SJCRH30 (cell line): ENCODE data around the gene ALG13. TPM values are rescaled to one million over a fixed set of nuclear protein-coding genes. Genes with fewer than 3 reads are reported as not detected.
"Not testable (repeated sequence)": the region's sequence is repeated elsewhere in the genome, so short reads cannot be mapped to it uniquely, and the experiment has no call there.

ENCODE experiments used
- DNase-seq, 2 experiments: peaks; one replicate each; pipeline ENCODE4 v3.0.0-alpha.2; 2015 to 2020
- H3K27ac ChIP-seq: fragments of 250-450 bp; sonication (Bioruptor Pico); 2 replicates; pipeline ENCODE4 v1.5.1; 2020; ENCODE audit warnings: mild to moderate bottlenecking, moderate library complexity
- H3K27me3 ChIP-seq: fragments of 250-450 bp; sonication (Bioruptor Pico); 2 replicates; pipeline ENCODE4 v1.5.1; 2020; ENCODE audit warnings: mild to moderate bottlenecking, moderate library complexity
- H3K36me3 ChIP-seq: fragments of 250-450 bp; sonication (Bioruptor Pico); 2 replicates; pipeline ENCODE4 v1.5.1; 2020; ENCODE audit warnings: mild to moderate bottlenecking, moderate library complexity
- H3K4me1 ChIP-seq: fragments of 250-450 bp; sonication (Bioruptor Pico); 2 replicates; pipeline ENCODE4 v1.5.1; 2020; ENCODE audit warnings: mild to moderate bottlenecking, moderate library complexity
- H3K4me3 ChIP-seq: fragments of 250-450 bp; sonication (Bioruptor Pico); 2 replicates; pipeline ENCODE4 v1.5.1; 2020; ENCODE audit warnings: mild to moderate bottlenecking, moderate library complexity
- H3K9me3 ChIP-seq: fragments of 250-450 bp; sonication (Bioruptor Pico); replicated peaks from 2 replicates; pipeline ENCODE4 v1.5.1; 2020; ENCODE audit warnings: mild to moderate bottlenecking, moderate library complexity
- total RNA-seq: library from RNA; depleted of rRNA; stranded (reverse); fragments of >200 nt; shearing (Covaris generic); gene quantifications from 2 replicates; pipeline ENCODE4 v1.2.3, GENCODE V29; 2014

ALG13 gene
- total RNA-seq, 1 experiment from 2014 or later: 114 TPM

DNA sequence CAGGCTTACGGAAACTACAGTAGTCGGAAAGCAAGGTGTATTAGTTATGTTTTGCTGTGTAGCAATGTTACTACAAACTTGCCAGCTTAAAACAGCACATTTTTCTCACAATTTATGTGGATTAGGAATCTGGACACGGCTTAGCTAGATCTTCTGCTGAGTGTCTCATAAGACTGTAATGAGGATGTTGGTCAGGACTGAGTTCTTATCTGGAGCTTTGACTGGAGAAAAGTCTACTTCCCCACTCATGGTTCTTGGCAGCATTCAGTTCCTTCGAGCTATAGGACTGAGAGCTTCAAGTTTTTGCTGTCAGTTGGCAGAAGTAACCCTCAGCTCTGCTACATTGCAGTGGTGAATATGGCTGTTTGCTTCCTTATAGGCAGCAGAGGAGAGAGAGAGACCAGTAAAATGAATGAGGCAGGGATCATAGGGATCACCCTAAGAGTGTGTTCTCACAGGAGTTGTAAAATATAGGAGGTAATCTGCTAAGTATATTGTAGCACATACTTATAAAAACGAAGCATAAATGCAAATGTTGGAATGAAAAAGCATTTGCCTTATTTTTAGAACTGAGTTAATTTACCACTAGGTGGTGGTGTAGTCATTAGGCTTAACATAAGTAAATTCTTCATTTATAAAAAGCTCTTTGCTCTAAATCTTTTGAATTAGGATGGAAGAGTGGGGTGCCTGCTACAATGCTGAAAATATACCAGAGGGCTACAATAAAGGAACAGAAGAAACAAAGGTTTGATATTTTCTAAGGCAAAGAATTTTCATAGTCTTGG lies 38.6 kb downstream of the ALG13 start:
- Histone ChIP-seq H3K4me1 (no peaks in the 10 kb centered on the region), H3K36me3 (peaks cover 32% of the 10 kb centered on the region), H3K27me3 (no peaks in the 10 kb centered on the region), H3K4me3 (no peak overlapping the region), H3K27ac (no peak overlapping the region), H3K9me3 (no peaks in the 10 kb centered on the region)
- peak in 1 of 2 experiments; percentile 18 for DNase-seq

DNA sequence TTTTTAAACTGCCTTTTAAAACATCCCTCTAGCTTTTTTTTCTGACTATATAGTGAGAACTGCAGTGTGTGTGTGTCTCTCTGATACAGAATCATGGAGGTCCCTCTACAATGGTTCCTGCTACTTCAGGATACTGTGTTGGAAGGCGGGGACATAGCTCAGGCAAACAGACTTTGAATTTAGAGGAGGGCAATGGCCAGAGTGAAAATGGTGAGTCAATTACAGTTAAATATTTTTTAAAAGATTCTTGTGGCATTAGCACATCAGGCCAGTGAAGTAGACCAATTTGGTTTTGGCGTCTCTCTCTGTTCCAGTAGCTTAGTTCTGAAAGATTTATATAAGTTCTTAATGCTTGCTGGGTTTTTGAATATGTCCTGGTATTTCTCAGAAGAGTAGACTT lies 47.1 kb downstream of the ALG13 start:
- Histone ChIP-seq H3K27me3 (no peaks in the 10 kb centered on the region), H3K27ac (no peak overlapping the region), H3K36me3 (peaks cover 56% of the 10 kb centered on the region), H3K4me3 (no peak overlapping the region), H3K9me3 (no peaks in the 10 kb centered on the region), H3K4me1 (no peaks in the 10 kb centered on the region)
- DNase-seq: no peak

DNA sequence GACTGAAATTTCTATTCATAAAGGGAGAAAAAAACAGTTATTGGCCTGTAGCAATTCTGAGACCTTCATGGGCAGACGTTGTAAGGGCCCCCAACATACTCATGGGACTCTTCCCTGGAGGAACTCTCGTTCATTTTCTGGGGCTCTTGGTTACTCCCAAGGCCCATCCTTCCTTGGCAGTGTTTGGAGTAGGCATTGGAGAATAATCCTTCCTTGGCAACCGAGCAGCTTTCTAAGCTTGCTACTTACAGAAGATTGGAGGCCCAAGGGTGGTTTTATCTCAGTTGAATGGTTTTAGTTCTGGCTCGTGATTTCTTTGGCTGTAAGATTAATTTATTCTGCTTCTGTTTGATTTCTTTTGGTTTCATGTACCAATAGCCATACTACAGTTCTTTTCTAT lies 50.4 kb downstream of the ALG13 start:
- no peaks in the 10 kb centered on the region for H3K4me1 ChIP-seq
- H3K36me3 ChIP-seq: peaks cover 58% of the 10 kb centered on the region
- H3K27me3 ChIP-seq: no peaks in the 10 kb centered on the region
- H3K27ac ChIP-seq: no peak overlapping the region
- H3K9me3 ChIP-seq: no peaks in the 10 kb centered on the region
- DNase-seq: no peak
- H3K4me3 ChIP-seq: no peak overlapping the region

DNA sequence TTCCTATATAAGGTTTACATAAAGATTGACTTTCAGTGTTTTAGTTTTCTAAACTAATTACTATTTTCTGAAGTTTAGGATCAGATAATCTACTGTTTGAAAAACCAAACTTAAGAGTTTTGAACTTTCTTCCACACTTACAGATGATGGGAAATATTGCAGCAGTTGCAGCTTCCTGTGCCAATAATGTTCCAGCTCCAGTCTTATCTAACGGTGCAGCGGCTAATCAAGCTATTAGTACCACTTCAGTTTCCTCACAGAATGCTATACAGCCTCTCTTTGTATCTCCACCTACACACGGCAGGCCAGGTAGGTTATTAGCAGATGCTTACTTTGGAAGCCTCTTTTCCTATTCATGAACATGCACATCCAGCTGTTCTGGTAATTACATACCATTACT lies 55.6 kb downstream of the ALG13 start:
- Histone ChIP-seq H3K9me3 (no peaks in the 10 kb centered on the region), H3K4me1 (no peaks in the 10 kb centered on the region), H3K4me3 (no peak overlapping the region), H3K27me3 (no peaks in the 10 kb centered on the region), H3K27ac (no peak overlapping the region), H3K36me3 (peaks cover 69% of the 10 kb centered on the region)
- DNase-seq: no peak

DNA sequence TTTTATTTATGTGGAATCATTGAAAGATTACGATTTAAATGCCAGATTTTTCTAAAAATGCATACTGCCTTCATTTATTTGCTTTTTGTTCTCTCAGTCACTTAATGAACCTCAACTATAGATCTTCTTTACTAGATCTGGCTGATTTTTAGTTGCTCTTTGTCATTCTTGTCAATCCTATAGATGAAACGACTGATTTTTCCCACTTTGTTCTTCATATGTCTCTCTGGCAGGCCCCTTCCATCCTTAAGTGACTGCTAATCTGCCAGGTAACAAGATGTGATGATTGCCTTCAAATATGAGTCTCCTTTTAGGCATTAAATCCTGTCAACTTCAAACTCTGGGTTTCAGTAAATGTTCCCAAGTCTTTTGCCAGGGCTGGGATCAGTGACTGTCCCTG lies 61.0 kb downstream of the ALG13 start:
- Histone ChIP-seq H3K4me1 (no peaks in the 10 kb centered on the region), H3K36me3 (peaks cover 65% of the 10 kb centered on the region), H3K27me3 (no peaks in the 10 kb centered on the region), H3K27ac (no peak overlapping the region), H3K9me3 (no peaks in the 10 kb centered on the region), H3K4me3 (no peak overlapping the region)
- DNase-seq: no peak

DNA sequence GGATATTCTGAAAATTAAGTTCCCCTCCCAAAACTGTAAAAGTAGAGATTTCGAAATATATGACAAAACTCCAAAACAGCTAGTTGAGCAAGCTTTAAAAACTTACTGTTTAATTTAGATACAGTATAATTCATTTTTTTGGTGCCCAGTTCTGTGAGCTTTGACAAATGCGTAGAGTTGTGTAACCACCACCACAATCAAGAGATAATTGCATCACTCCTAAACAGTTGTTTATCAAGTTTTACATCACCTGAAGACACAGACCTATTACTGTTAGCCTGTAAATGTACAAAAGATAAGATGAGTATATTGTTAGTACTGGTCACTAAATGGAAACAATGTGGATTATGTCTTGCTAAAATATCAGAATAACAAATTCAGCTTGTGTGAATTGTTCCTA lies 62.3 kb downstream of the ALG13 start:
- DNase-seq: no peak
- no peaks in the 10 kb centered on the region for H3K4me1 ChIP-seq
- H3K36me3 ChIP-seq: peaks cover 65% of the 10 kb centered on the region
- no peak overlapping the region for H3K4me3 ChIP-seq
- no peaks in the 10 kb centered on the region for H3K27me3 ChIP-seq
- no peaks in the 10 kb centered on the region for H3K9me3 ChIP-seq
- H3K27ac ChIP-seq: no peak overlapping the region

DNA sequence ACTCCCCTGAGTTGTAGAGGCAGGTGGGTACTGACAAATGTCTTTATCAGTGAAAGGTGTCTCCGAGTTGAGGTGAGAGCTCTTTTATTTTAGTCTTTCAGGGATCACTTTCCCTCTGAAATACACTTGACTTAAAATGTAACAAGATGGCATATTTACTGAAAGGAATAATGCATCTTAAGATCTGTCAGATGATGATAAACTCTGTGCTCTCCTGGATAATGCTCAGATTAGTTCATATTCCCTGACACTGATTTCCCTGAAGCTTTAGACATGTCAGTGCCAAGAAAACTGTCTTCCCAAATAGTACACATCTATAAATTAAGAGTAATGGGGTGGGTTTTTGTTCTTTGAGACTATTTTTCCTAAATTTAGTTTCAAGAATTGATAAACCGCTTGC lies 75.5 kb downstream of the ALG13 start:
- DNase-seq: no peak
- Histone ChIP-seq H3K9me3 (no peaks in the 10 kb centered on the region), H3K4me1 (no peaks in the 10 kb centered on the region), H3K36me3 (peaks cover 42% of the 10 kb centered on the region), H3K27me3 (no peaks in the 10 kb centered on the region), H3K4me3 (no peak overlapping the region), H3K27ac (no peak overlapping the region)

DNA sequence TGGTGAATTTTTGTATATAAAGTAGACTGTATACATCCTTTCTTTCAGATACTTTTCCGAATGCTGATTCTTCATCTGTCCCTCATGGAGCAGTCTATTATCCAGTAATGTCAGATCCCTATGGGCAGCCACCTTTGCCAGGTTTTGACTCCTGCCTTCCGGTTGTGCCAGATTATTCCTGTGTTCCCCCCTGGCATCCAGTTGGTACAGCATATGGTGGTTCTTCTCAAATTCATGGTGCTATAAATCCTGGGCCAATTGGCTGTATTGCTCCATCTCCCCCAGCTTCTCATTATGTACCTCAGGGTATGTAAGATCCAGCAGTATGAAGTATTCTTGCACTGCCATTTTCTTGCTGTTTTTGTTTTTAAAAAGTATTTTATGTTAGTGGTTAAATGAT lies 78.7 kb downstream of the ALG13 start:
- H3K4me1 ChIP-seq: peaks cover 16% of the 10 kb centered on the region
- H3K4me3 ChIP-seq: no peak overlapping the region
- H3K27ac ChIP-seq: no peak overlapping the region
- DNase-seq: no peak
- no peaks in the 10 kb centered on the region for H3K9me3 ChIP-seq
- peaks cover 17% of the 10 kb centered on the region for H3K36me3 ChIP-seq
- no peaks in the 10 kb centered on the region for H3K27me3 ChIP-seq

DNA sequence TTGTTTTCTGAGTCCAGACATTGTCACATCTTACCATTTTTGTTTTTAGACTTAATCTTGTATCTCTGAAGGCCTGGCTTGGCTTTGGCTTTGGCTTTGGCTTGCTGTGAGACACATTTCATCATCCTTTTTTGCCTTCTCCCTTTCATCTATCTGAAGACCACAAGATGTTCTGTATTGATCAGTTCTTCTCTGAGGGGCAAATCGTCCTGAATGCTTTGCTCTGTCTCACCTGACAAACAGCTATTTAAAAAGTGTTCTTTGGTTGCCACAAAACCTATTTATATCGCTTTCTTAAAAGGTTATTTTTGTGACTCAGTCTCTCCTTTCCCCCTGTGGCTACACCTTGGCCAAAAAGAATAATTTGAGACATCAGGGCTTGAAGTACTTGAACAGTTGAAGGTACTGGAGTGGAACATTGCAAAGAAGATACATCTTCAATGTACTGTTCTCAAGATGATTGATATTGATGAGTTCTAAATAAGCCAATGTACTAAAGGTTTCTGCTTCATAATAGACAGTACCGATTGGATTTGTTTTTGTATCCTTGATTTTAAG lies 80.7 kb downstream of the ALG13 start:
- no peak overlapping the region; the same call in 1 of the 2 replicates for H3K27ac ChIP-seq
- H3K36me3 ChIP-seq: peaks cover 12% of the 10 kb centered on the region
- no peaks in the 10 kb centered on the region for H3K9me3 ChIP-seq
- no peaks in the 10 kb centered on the region for H3K27me3 ChIP-seq
- no peak for DNase-seq
- H3K4me3 ChIP-seq: no peak overlapping the region
- H3K4me1 ChIP-seq: peaks cover 18% of the 10 kb centered on the region

DNA sequence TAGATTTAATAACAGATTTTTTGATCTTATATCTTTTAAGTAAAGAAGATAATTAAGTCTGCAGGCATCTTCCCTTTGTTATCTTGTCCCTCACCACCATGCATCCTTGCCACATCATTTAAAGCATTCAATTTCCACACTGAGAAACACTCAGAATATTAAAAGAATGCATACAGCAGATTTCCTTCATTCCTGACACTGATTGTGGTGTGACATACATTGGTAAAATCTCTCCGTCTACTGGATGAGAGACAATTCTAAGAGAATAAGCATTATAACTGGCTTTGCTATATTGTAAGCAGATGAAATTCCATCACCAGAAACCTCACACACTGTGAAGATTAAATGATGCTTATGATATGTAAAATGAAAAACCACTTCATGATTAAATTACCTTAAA lies 97.6 kb downstream of the ALG13 start:
- H3K36me3 ChIP-seq: no peaks in the 10 kb centered on the region
- no peaks in the 10 kb centered on the region for H3K4me1 ChIP-seq
- no peaks in the 10 kb centered on the region for H3K9me3 ChIP-seq
- H3K27me3 ChIP-seq: no peaks in the 10 kb centered on the region
- no peak for DNase-seq
- no peak overlapping the region for H3K4me3 ChIP-seq
- H3K27ac ChIP-seq: no peak overlapping the region

DNA sequence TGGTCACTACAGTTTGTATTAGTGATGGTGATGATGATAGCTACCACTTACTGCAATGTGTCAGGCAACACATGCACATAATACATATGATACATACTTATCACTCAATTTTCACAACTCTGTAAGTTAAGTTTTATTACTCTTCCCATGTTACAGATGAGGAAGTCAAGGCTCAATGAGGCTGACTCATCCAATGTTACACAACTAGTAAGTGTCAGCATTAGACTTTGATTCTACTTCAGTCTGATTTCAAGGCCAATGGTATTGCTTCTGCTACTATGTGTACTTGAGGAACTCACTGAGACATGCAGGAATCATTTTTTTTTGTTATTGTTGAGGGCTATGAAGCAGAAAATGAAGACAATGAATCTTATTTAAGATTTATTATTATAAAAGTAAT lies 98.6 kb downstream of the ALG13 start:
- H3K9me3 ChIP-seq: no peaks in the 10 kb centered on the region
- H3K27me3 ChIP-seq: no peaks in the 10 kb centered on the region
- no peaks in the 10 kb centered on the region for H3K4me1 ChIP-seq
- H3K36me3 ChIP-seq: no peaks in the 10 kb centered on the region
- H3K4me3 ChIP-seq: no peak overlapping the region
- H3K27ac ChIP-seq: no peak overlapping the region
- no peak for DNase-seq

DNA sequence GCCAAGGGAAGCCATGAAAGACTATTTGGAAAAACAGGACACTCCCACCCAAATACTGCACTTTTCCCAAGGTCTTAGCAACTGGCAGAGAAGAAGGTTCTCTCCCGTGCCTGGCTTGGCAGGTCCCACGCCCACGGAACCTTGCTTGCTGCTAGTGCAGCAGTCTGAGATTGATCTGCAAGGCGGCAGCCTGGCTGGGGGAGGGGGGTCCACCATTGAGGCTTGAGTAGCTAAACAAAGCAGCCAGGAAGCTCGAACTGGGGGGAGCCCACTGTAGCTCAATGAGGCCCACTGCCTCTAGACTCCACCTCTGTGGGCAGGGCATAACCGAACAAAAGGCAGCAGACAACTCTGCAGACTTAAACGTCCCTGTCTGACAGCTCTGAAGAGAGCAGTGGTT lies 103.7 kb downstream of the ALG13 start:
- Histone ChIP-seq H3K27ac (no peak overlapping the region), H3K9me3 (peaks cover 4% of the 10 kb centered on the region; the same call in 1 of the 2 replicates), H3K27me3 (no peaks in the 10 kb centered on the region), H3K4me1 (no peaks in the 10 kb centered on the region), H3K4me3 (no peak overlapping the region), H3K36me3 (no peaks in the 10 kb centered on the region)
- no peak for DNase-seq

DNA sequence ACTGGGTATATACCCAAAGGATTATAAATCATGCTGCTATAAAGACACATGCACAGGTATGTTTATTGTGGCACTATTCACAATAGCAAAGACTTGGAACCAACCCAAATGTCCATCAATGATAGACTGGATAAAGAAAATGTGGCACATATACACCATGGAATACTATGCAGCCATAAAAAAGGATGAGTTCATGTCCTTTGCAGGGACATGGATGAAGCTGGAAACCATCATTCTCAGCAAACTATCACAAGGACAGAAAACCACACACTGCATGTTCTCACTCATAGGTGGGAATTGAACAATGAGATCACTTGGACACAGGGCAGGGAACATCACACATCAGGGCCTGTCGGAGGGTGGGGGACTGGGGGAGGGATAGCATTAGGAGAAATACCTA lies 109.1 kb downstream of the ALG13 start:
- not testable (repeated sequence) for H3K36me3 ChIP-seq, H3K9me3 ChIP-seq, DNase-seq, H3K27me3 ChIP-seq, H3K4me1 ChIP-seq, H3K27ac ChIP-seq, H3K4me3 ChIP-seq
